ENCODE measurements around the gene CCDC9B.
A peak's percentile ranks its signal among the peaks of the same experiment; 100 is the strongest.

CCDC9B gene

GRCh38 chr15:40310001-40310959 is 30.5 kb downstream of the CCDC9B start:
- no peaks in the 10 kb centered on the region for H3K27me3 ChIP-seq (ENCODE audit: insufficient read depth, low read length)
- WGBS (ENCODE audit: extremely low coverage, insufficient coverage, insufficient read length): no CpG with 5 or more reads among the region's 4 CpGs

DNA sequence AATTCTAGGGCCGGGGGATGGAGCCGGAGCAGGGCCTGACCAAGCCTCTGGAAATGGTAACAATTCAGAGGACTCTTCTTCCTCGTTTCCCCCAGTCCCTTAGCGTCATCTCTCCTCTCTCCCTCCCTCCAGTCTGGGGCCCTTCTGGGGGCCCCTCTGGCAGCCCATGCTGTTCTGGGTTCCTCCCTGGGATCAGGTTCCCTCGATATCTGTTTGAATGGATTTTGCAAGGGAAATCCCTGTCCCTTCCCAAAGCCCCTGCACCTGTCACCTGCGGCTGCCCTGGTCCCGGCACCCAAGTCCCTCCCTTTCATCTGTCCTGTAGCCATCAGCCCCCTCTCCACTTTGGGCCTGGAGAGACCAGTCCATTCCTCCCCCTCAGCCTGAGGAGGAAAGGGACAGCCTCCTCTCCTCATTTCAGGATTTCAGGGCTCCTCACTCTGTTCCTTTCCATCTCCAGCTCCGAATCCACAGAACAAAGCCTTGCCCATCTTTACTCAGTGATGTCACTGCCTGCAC is 31.3 kb downstream of the CCDC9B start:
- Histone ChIP-seq H2AFZ (ENCODE audit: insufficient read depth, low read length, poor library complexity) (no peak overlapping the region), H3K18ac (ENCODE audit: low read length) (no peak overlapping the region), H3K4me3 (ENCODE audit: low read depth, low read length) (no peak overlapping the region), H3K27me3 (ENCODE audit: insufficient read depth, low read length) (no peaks in the 10 kb centered on the region), H4K8ac (ENCODE audit: low read depth, low read length) (no peak overlapping the region), H3K9ac (ENCODE audit: low read length) (no peak overlapping the region), H2BK120ac (ENCODE audit: insufficient read depth, low read length, poor library complexity) (no peak overlapping the region), H4K91ac (ENCODE audit: low read depth, low read length) (no peak overlapping the region), H2AK5ac (ENCODE audit: low read length) (no peak overlapping the region), H3K27ac (ENCODE audit: low read depth, low read length) (no peak overlapping the region), H3K14ac (ENCODE audit: low read length) (no peak overlapping the region), H3K79me1 (ENCODE audit: low read length) (no peaks in the 10 kb centered on the region), H4K12ac (ENCODE audit: low read depth, low read length) (no peak overlapping the region), H3K4me2 (ENCODE audit: low read length) (no peak overlapping the region), H3K79me2 (ENCODE audit: control insufficient read depth, insufficient read depth, low read length, poor library complexity) (no peaks in the 10 kb centered on the region), H3K36me3 (ENCODE audit: control insufficient read depth in 1 of 2, insufficient read depth in 2 of 2, low read length in 2 of 2) (no peaks in the 10 kb centered on the region), H3K4me1 (ENCODE audit: control insufficient read depth in 1 of 2, insufficient read depth in 2 of 2, low read length in 2 of 2) (peaks cover 7 to 12% of the 10 kb centered on the region in 2 experiments), H3K9me3 (ENCODE audit: insufficient read depth, low read depth, low read length) (no peaks in the 10 kb centered on the region), H3K4ac (ENCODE audit: low read depth, low read length) (no peak overlapping the region), H2BK12ac (ENCODE audit: low read length) (no peak overlapping the region), H3K23ac (ENCODE audit: low read length) (no peak overlapping the region), H2BK5ac (ENCODE audit: low read depth, low read length, poor library complexity) (no peak overlapping the region)
- no CpG with 5 or more reads among the region's 8 CpGs for WGBS (ENCODE audit: extremely low coverage, insufficient coverage, insufficient read length)
- no peak for DNase-seq

More at GRCh38 chr15:40310001-40310959, 30.5 kb downstream of the CCDC9B start:
- H3K79me1 ChIP-seq (ENCODE audit: low read length): no peaks in the 10 kb centered on the region
- no peak overlapping the region for H3K9ac ChIP-seq (ENCODE audit: low read length)
- no peak overlapping the region for H4K91ac ChIP-seq (ENCODE audit: low read depth, low read length)
- H2BK120ac ChIP-seq (ENCODE audit: insufficient read depth, low read length, poor library complexity): no peak overlapping the region
- H3K79me2 ChIP-seq (ENCODE audit: control insufficient read depth, insufficient read depth, low read length, poor library complexity): no peaks in the 10 kb centered on the region
- H3K9me3 ChIP-seq (ENCODE audit: insufficient read depth, low read depth, low read length): no peaks in the 10 kb centered on the region
- H2BK5ac ChIP-seq (ENCODE audit: low read depth, low read length, poor library complexity): no peak overlapping the region
- no peak overlapping the region for H2AFZ ChIP-seq (ENCODE audit: insufficient read depth, low read length, poor library complexity)
- DNase-seq: peak in 1 of 2 donors; percentile 58
- H3K4ac ChIP-seq (ENCODE audit: low read depth, low read length): no peak overlapping the region
- H2AK5ac ChIP-seq (ENCODE audit: low read length): no peak overlapping the region
- no peaks in the 10 kb centered on the region for H3K36me3 ChIP-seq (ENCODE audit: control insufficient read depth in 1 of 2, insufficient read depth in 2 of 2, low read length in 2 of 2)
- no peak overlapping the region for H3K23ac ChIP-seq (ENCODE audit: low read length)
- H3K4me1 ChIP-seq (ENCODE audit: control insufficient read depth in 1 of 2, insufficient read depth in 2 of 2, low read length in 2 of 2): peaks cover 7 to 12% of the 10 kb centered on the region in 2 experiments
- no peak overlapping the region for H3K18ac ChIP-seq (ENCODE audit: low read length)
- no peak overlapping the region for H3K14ac ChIP-seq (ENCODE audit: low read length)
- no peak overlapping the region for H4K8ac ChIP-seq (ENCODE audit: low read depth, low read length)
- no peak overlapping the region for H3K4me2 ChIP-seq (ENCODE audit: low read length)
- H2BK12ac ChIP-seq (ENCODE audit: low read length): no peak overlapping the region
- H3K4me3 ChIP-seq (ENCODE audit: low read depth, low read length): no peak overlapping the region
- no peak overlapping the region for H4K12ac ChIP-seq (ENCODE audit: low read depth, low read length)
- no peak overlapping the region for H3K27ac ChIP-seq (ENCODE audit: low read depth, low read length)

DNA sequence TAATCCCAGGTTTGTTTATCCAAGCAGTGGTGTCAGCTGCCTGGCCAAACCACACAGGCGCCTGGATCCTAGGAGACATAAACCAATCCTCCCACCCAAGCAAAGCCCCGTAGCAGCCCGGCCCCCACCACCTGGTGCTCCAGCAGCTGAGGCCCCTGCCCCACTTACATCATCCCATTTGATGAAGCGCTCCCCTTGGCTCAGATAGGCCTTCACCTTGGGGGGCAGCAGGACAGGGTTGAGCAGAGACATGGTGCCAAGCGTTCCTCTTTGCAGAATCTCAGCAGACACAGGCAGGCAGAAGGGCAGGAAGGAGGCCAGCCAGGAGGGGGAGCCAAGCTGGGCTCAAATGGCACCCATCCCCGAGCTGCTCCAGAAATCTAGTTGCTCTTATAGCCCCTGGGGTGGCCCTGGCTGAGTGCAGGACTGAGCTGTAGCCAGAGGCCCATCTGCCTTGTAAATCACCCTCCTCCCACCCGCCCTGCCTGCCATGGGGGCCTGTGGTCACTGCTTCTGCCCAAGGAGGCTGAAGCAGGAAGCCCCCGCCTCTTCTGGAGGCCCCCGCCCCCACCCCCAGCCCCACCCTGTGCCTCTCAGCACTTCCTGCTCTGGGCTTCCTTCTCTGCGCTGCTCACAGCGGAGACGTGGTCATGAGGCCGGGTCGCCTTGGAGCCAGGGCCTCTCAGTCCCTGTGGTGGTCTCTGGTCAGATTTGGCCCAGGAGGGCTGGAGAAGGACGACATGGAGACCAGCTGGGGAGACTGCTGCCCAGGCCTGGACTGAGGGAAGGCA is 33.1 kb downstream of the CCDC9B start, which contains the start of gene PLCB2:
Gene PLCB2, minus strand, starts transcription at position 515 of the 791 bp plus-strand sequence. Its CDS starts 263 bp downstream, at position 252.
- H3K9ac ChIP-seq (ENCODE audit: low read length): no peak within 1 kb of the TSS
- H3K18ac ChIP-seq (ENCODE audit: low read length): no peak within 1 kb of the TSS
- H3K27ac ChIP-seq (ENCODE audit: low read depth, low read length): no peak within 1 kb of the TSS
- no peak within 1 kb of the TSS for H2AFZ ChIP-seq (ENCODE audit: insufficient read depth, low read length, poor library complexity)
- no peak within 1 kb of the TSS for H3K4me2 ChIP-seq (ENCODE audit: low read length)
- WGBS (ENCODE audit: extremely low coverage, insufficient coverage, insufficient read length): no CpG with 5 or more reads among the region's 15 CpGs
- H3K27me3 ChIP-seq (ENCODE audit: insufficient read depth, low read length): no peaks in the 10 kb centered on the region
- H3K23ac ChIP-seq (ENCODE audit: low read length): no peak within 1 kb of the TSS
- H2BK12ac ChIP-seq (ENCODE audit: low read length): no peak within 1 kb of the TSS
- no peak within 1 kb of the TSS for H3K4me3 ChIP-seq (ENCODE audit: low read depth, low read length)
- peaks cover 7 to 12% of the 10 kb centered on the region in 2 experiments for H3K4me1 ChIP-seq (ENCODE audit: control insufficient read depth in 1 of 2, insufficient read depth in 2 of 2, low read length in 2 of 2)
- no peaks in the 10 kb centered on the region for H3K79me2 ChIP-seq (ENCODE audit: control insufficient read depth, insufficient read depth, low read length, poor library complexity)
- no peak within 1 kb of the TSS for H3K4ac ChIP-seq (ENCODE audit: low read depth, low read length)
- no peak within 1 kb of the TSS for H3K14ac ChIP-seq (ENCODE audit: low read length)
- H3K79me1 ChIP-seq (ENCODE audit: low read length): no peaks in the 10 kb centered on the region
- no peak within 1 kb of the TSS for H4K8ac ChIP-seq (ENCODE audit: low read depth, low read length)
- no peak within 1 kb of the TSS for H4K12ac ChIP-seq (ENCODE audit: low read depth, low read length)
- H4K91ac ChIP-seq (ENCODE audit: low read depth, low read length): peak within 1 kb of the TSS; percentile 48
- H2BK120ac ChIP-seq (ENCODE audit: insufficient read depth, low read length, poor library complexity): no peak within 1 kb of the TSS
- no peaks in the 10 kb centered on the region for H3K9me3 ChIP-seq (ENCODE audit: insufficient read depth, low read depth, low read length)
- H3K36me3 ChIP-seq (ENCODE audit: control insufficient read depth in 1 of 2, insufficient read depth in 2 of 2, low read length in 2 of 2): no peaks in the 10 kb centered on the region
- H2BK5ac ChIP-seq (ENCODE audit: low read depth, low read length, poor library complexity): no peak within 1 kb of the TSS
- DNase-seq: no peak
- H2AK5ac ChIP-seq (ENCODE audit: low read length): peak within 1 kb of the TSS; percentile 69

DNA sequence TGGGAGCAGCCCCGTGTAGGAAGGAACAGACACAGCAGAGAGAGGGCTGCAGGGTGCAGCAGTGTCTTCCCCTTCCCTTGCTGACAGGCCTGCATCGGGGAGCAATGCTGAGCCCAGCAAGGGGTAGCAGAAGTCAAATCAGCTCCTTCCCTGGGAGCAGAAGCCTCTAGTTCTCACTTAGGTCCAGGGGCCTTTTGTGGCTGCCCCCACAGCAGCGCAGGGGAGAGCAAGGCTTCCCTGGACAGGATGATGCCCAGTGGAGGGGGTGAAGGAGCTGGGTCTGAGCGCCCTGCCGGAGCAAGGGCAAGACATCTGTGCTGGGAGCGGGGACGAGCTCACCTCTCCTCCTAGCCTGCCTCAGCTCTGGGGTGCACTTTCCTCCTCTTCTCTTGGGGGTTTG is 33.8 kb downstream of the CCDC9B start:
- Histone ChIP-seq H3K9me3 (ENCODE audit: insufficient read depth, low read depth, low read length) (no peaks in the 10 kb centered on the region), H3K4me3 (ENCODE audit: low read depth, low read length) (no peak overlapping the region), H3K27ac (ENCODE audit: low read depth, low read length) (no peak overlapping the region), H2BK5ac (ENCODE audit: low read depth, low read length, poor library complexity) (no peak overlapping the region), H3K4me2 (ENCODE audit: low read length) (no peak overlapping the region), H3K14ac (ENCODE audit: low read length) (no peak overlapping the region), H4K8ac (ENCODE audit: low read depth, low read length) (no peak overlapping the region), H3K79me2 (ENCODE audit: control insufficient read depth, insufficient read depth, low read length, poor library complexity) (no peaks in the 10 kb centered on the region), H2BK120ac (ENCODE audit: insufficient read depth, low read length, poor library complexity) (no peak overlapping the region), H2AK5ac (ENCODE audit: low read length) (no peak overlapping the region), H3K9ac (ENCODE audit: low read length) (no peak overlapping the region), H3K18ac (ENCODE audit: low read length) (no peak overlapping the region), H3K79me1 (ENCODE audit: low read length) (peaks cover 4% of the 10 kb centered on the region), H2AFZ (ENCODE audit: insufficient read depth, low read length, poor library complexity) (no peak overlapping the region), H3K4ac (ENCODE audit: low read depth, low read length) (no peak overlapping the region), H3K36me3 (ENCODE audit: control insufficient read depth in 1 of 2, insufficient read depth in 2 of 2, low read length in 2 of 2) (no peaks in the 10 kb centered on the region), H2BK12ac (ENCODE audit: low read length) (no peak overlapping the region), H3K4me1 (ENCODE audit: control insufficient read depth in 1 of 2, insufficient read depth in 2 of 2, low read length in 2 of 2) (peaks cover 13 to 19% of the 10 kb centered on the region in 2 experiments), H4K12ac (ENCODE audit: low read depth, low read length) (no peak overlapping the region), H3K27me3 (ENCODE audit: insufficient read depth, low read length) (no peaks in the 10 kb centered on the region), H4K91ac (ENCODE audit: low read depth, low read length) (no peak overlapping the region), H3K23ac (ENCODE audit: low read length) (no peak overlapping the region)
- no peak for DNase-seq
- no CpG with 5 or more reads among the region's 7 CpGs for WGBS (ENCODE audit: extremely low coverage, insufficient coverage, insufficient read length)

All from trophoblast cell (in vitro differentiated cells and primary cell).